H1 (cell line): ENCODE measurements around the gene AAR2. TPM values are rescaled to one million over a fixed set of nuclear protein-coding genes. Genes with fewer than 3 reads are reported as not detected.

ENCODE experiments used
- FOSL1 ChIP-seq: IDR thresholded peaks from 2 replicates; pipeline ENCODE4 v1.6.1; 2011; ENCODE audit warnings: mild to moderate bottlenecking, low read depth, low read length, moderate library complexity; ENCODE audit not compliant: insufficient read depth
- POU5F1 ChIP-seq: IDR thresholded peaks from 2 replicates; pipeline ENCODE4 v1.6.1; 2011; ENCODE audit warnings: low read depth, mild to moderate bottlenecking, low read length, moderate library complexity
- polyA plus RNA-seq, 7 experiments: library from polyadenylated mRNA; depleted of rRNA in 3 of 7; stranded (reverse) in 5 of 7; unstranded in 2 of 7; fragments of >200 nt in 5 of 7; fragments of 200-250 nt in 2 of 7; gene quantifications; 1 replicate in 5 of 7; 2 replicates in 1 of 7; 4 replicates in 1 of 7; pipeline versions ENCODE4 v1.2.1 to v1.2.3, GENCODE V29; 2011 to 2013; ENCODE audit warnings: missing spikeins in 2 of 7, mixed read lengths in 2 of 7
- total RNA-seq: library from RNA; stranded (reverse); fragmentation: NEBNext Ultra II Directional; extraction: Animal tissue kit (Norgen Biotek cat#: 25700); gene quantifications from 2 replicates; pipeline ENCODE4 v1.2.1, GENCODE V29; 2021

The AAR2 gene
- total and polyA plus RNA-seq, 2 of the 8 experiments (the other 6 are each of a cell fraction or from before 2014, with no cell fraction given): 25.5 to 36.1 TPM

DNA sequence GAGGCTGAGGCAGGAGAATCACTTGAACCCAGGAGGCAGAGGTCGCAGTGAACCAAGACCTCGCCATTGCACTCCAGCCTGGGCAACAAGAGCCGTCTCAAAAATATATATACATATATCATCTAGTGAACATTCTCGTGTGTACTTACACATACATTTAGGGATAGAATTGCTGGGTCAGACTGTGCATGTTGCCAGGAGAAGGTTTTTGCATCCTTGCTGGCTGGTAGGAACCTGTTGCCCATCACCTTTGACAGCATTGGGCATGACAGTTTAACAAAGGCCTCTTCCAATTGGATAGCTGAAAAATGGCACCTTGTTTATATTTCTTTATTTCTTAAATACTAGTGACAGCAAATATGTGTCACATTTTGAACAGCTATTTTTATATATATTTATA is 5.4 kb downstream of the AAR2 start (continued):
- TF ChIP-seq FOSL1: no peak
- no peak for TF ChIP-seq POU5F1
